ENCODE measurements around the gene ITGB2.

GRCh38 chr21:44929242-44929798 lies 8.6 kb upstream of the ITGB2 start:
- TF ChIP-seq, protein P1, sequence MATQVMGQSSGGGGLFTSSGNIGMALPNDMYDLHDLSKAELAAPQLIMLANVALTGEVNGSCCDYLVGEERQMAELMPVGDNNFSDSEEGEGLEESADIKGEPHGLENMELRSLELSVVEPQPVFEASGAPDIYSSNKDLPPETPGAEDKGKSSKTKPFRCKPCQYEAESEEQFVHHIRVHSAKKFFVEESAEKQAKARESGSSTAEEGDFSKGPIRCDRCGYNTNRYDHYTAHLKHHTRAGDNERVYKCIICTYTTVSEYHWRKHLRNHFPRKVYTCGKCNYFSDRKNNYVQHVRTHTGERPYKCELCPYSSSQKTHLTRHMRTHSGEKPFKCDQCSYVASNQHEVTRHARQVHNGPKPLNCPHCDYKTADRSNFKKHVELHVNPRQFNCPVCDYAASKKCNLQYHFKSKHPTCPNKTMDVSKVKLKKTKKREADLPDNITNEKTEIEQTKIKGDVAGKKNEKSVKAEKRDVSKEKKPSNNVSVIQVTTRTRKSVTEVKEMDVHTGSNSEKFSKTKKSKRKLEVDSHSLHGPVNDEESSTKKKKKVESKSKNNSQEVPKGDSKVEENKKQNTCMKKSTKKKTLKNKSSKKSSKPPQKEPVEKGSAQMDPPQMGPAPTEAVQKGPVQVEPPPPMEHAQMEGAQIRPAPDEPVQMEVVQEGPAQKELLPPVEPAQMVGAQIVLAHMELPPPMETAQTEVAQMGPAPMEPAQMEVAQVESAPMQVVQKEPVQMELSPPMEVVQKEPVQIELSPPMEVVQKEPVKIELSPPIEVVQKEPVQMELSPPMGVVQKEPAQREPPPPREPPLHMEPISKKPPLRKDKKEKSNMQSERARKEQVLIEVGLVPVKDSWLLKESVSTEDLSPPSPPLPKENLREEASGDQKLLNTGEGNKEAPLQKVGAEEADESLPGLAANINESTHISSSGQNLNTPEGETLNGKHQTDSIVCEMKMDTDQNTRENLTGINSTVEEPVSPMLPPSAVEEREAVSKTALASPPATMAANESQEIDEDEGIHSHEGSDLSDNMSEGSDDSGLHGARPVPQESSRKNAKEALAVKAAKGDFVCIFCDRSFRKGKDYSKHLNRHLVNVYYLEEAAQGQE (IDR thresholded peaks at IDR 0.05; ENCODE audit: insufficient read depth in 1 of 2, low read depth in 2 of 2, low read length in 2 of 2), result no peak
- TF ChIP-seq POLR2AphosphoS5 (IDR thresholded peaks at IDR 0.05; ENCODE audit: low read depth, low read length), result no peak
- TF ChIP-seq SIN3A (IDR thresholded peaks at IDR 0.05; ENCODE audit: borderline replicate concordance, insufficient read depth, low read length), result no peak

All from PFSK-1 (cell line).